ENCODE results near the gene FBXO4.

FBXO4 gene

GRCh38 chr5:41983284-41983683 lies 58.2 kb downstream of the FBXO4 start:
- no peak for DNase-seq

- no peak for DNase-seq
Measured at GRCh38 chr5:41985945-41986695, 61.0 kb downstream of the FBXO4 start.

Measured in SHP77 treated with DMSO at 0.1 percent for 48 hours (cell line).